Vagina (tissue), 2 donors: ENCODE measurements around the gene ANKRD63.

Source experiments
- POLR2A ChIP-seq, 2 donors: fragments of 450-650 bp; IDR thresholded peaks; one replicate each; pipeline ENCODE4 v1.6.1; 2017; ENCODE audit warnings: antibody characterized with exemption in 2 of 2, mild to moderate bottlenecking in 2 of 2, moderate library complexity in 2 of 2
- POLR2AphosphoS5 ChIP-seq, 2 donors: sonication (generic); formaldehyde crosslinking; IDR thresholded peaks; one replicate each; pipeline ENCODE4 v1.9.0; 2017; ENCODE audit warnings: antibody characterized with exemption in 2 of 2, mild to moderate bottlenecking in 2 of 2, low read depth in 1 of 2; ENCODE audit not compliant: insufficient read depth in 1 of 2
- TF ChIP-seq, protein P1 (sequence below), 3 experiments: fragments of 450-650 bp in 2 of 3; fragments of 200-600 bp in 1 of 3; sonication (generic) in 1 of 3; IDR thresholded peaks; one replicate each; pipeline ENCODE4 v1.5.1; 2017 to 2019; ENCODE audit warnings: antibody characterized with exemption in 3 of 3, mild to moderate bottlenecking in 2 of 3, moderate library complexity in 2 of 3

DNA sequence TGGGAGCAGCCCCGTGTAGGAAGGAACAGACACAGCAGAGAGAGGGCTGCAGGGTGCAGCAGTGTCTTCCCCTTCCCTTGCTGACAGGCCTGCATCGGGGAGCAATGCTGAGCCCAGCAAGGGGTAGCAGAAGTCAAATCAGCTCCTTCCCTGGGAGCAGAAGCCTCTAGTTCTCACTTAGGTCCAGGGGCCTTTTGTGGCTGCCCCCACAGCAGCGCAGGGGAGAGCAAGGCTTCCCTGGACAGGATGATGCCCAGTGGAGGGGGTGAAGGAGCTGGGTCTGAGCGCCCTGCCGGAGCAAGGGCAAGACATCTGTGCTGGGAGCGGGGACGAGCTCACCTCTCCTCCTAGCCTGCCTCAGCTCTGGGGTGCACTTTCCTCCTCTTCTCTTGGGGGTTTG, 24.0 kb upstream of the ANKRD63 start:
- TF ChIP-seq, protein P1, sequence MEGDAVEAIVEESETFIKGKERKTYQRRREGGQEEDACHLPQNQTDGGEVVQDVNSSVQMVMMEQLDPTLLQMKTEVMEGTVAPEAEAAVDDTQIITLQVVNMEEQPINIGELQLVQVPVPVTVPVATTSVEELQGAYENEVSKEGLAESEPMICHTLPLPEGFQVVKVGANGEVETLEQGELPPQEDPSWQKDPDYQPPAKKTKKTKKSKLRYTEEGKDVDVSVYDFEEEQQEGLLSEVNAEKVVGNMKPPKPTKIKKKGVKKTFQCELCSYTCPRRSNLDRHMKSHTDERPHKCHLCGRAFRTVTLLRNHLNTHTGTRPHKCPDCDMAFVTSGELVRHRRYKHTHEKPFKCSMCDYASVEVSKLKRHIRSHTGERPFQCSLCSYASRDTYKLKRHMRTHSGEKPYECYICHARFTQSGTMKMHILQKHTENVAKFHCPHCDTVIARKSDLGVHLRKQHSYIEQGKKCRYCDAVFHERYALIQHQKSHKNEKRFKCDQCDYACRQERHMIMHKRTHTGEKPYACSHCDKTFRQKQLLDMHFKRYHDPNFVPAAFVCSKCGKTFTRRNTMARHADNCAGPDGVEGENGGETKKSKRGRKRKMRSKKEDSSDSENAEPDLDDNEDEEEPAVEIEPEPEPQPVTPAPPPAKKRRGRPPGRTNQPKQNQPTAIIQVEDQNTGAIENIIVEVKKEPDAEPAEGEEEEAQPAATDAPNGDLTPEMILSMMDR (IDR thresholded peaks at IDR 0.05): no peak
- no peak for TF ChIP-seq POLR2AphosphoS5 (IDR thresholded peaks at IDR 0.05; ENCODE audit: insufficient read depth in 1 of 2, low read depth in 1 of 2)
- no peak for TF ChIP-seq POLR2A (IDR thresholded peaks at IDR 0.05)
